GM21825 (cell line): ENCODE measurements around the gene CCDC38.

Source experiments
- ATAC-seq: cut with Tn5 transposase; IDR thresholded peaks from one replicate; pipeline ENCODE4 v1.9.1; 2021; ENCODE audit warnings: mild to moderate bottlenecking, moderate library complexity; ENCODE audit not compliant: unreplicated experiment

Gene CCDC38

GRCh38 chr12:95963096-95963495, 20.7 kb upstream of the CCDC38 start:
- ATAC-seq: no peak

- ATAC-seq: no peak
Observed at GRCh38 chr12:95962222-95962621, 19.8 kb upstream of the CCDC38 start.

GRCh38 chr12:95960241-95960640, 17.8 kb upstream of the CCDC38 start:
- ATAC-seq: no peak

- ATAC-seq: no peak
Observed at GRCh38 chr12:95959107-95959506, 16.7 kb upstream of the CCDC38 start.

GRCh38 chr12:95956557-95957145, 14.2 kb upstream of the CCDC38 start:
- no peak for ATAC-seq

GRCh38 chr12:95955549-95956159, 13.2 kb upstream of the CCDC38 start:
- ATAC-seq: no peak

GRCh38 chr12:95953000-95953399, 10.6 kb upstream of the CCDC38 start:
- no peak for ATAC-seq

GRCh38 chr12:95951515-95951914, 9.1 kb upstream of the CCDC38 start:
- no peak for ATAC-seq

- ATAC-seq: no peak
Observed at GRCh38 chr12:95949477-95950206, 7.2 kb upstream of the CCDC38 start.

GRCh38 chr12:95944108-95944704, 1.8 kb upstream of the CCDC38 start:
- ATAC-seq: no peak

- ATAC-seq: peak; percentile 69
Observed at GRCh38 chr12:95943330-95943842, 972 bp upstream of the CCDC38 start, which contains the start of gene AMDHD1. AMDHD1 (plus strand) TSS chr12:95943331; CDS start chr12:95943399, 68 bp downstream.

GRCh38 chr12:95942101-95942523, 302 bp downstream of the CCDC38 start:
- ATAC-seq: no peak

- no peak for ATAC-seq
Observed at GRCh38 chr12:95940514-95940913, 1.9 kb downstream of the CCDC38 start.

GRCh38 chr12:95922231-95922630, 20.2 kb downstream of the CCDC38 start:
- ATAC-seq: no peak

- ATAC-seq: no peak
Observed at GRCh38 chr12:95919110-95919509, 23.3 kb downstream of the CCDC38 start.

- peak; percentile 78 for ATAC-seq
Observed at GRCh38 chr12:95918194-95918993, 24.0 kb downstream of the CCDC38 start.

- no peak for ATAC-seq
Observed at GRCh38 chr12:95909871-95910270, 32.5 kb downstream of the CCDC38 start.

- ATAC-seq: no peak
Observed at GRCh38 chr12:95908573-95908972, 33.8 kb downstream of the CCDC38 start.

GRCh38 chr12:95898081-95898480, 44.3 kb downstream of the CCDC38 start:
- no peak for ATAC-seq

GRCh38 chr12:95896846-95897245, 45.6 kb downstream of the CCDC38 start:
- no peak for ATAC-seq

- no peak for ATAC-seq
Observed at GRCh38 chr12:95890958-95891357, 51.5 kb downstream of the CCDC38 start.
